Upper lobe of left lung (tissue), 6 donors: ENCODE data around the gene CEP104. TPM values are rescaled to one million over a fixed set of nuclear protein-coding genes. Genes with fewer than 3 reads are reported as not detected.

Experiments
- ATAC-seq, 2 donors: fragments of 200-7000 bp; cut with Tn5 transposase; one replicate each; pipeline ENCODE4 v1.9.1; 2022; ENCODE audit warnings: mild to moderate bottlenecking in 2 of 2, moderate library complexity in 2 of 2; ENCODE audit not compliant: low FRiP score in 2 of 2
- DNase-seq, 2 donors: peaks; one replicate each; pipeline ENCODE4 v3.0.0-alpha.2; 2019 to 2020
- H3K27ac ChIP-seq, 4 donors: fragments of 200-600 bp; sonication (generic); one replicate each; pipeline ENCODE4 v1.5.1; 2016 to 2019
- H3K27me3 ChIP-seq, 4 donors: fragments of 200-600 bp; sonication (generic); one replicate each; pipeline ENCODE4 v1.5.1; 2017 to 2019
- H3K36me3 ChIP-seq, 4 donors: fragments of 200-600 bp; sonication (generic); one replicate each; pipeline ENCODE4 v1.5.1; 2016 to 2019
- H3K4me1 ChIP-seq, 4 donors: fragments of 200-600 bp; sonication (generic); one replicate each; pipeline ENCODE4 v1.5.1; 2018 to 2019
- H3K4me3 ChIP-seq, 4 donors: fragments of 200-600 bp; sonication (generic); one replicate each; pipeline ENCODE4 v1.5.1; 2017 to 2019; ENCODE audit warnings: mild to moderate bottlenecking in 2 of 4, moderate library complexity in 1 of 4
- H3K9me3 ChIP-seq, 4 donors: fragments of 200-600 bp; sonication (generic); one replicate each; pipeline ENCODE4 v1.5.1; 2018 to 2019
- EP300 ChIP-seq, 4 donors: sonication (generic); formaldehyde crosslinking; IDR thresholded peaks; one replicate each; pipeline ENCODE4 v1.5.1; 2017; ENCODE audit warnings: antibody characterized with exemption in 4 of 4, control low read depth in 2 of 4
- POLR2A ChIP-seq, 4 donors: fragments of 450-650 bp; IDR thresholded peaks; one replicate each; pipeline ENCODE4 v1.5.1; 2016 to 2017; ENCODE audit warnings: antibody characterized with exemption in 4 of 4, mild to moderate bottlenecking in 2 of 4
- POLR2AphosphoS5 ChIP-seq, 2 donors: sonication (generic); formaldehyde crosslinking; IDR thresholded peaks; one replicate each; pipeline ENCODE4 v1.5.1; 2017; ENCODE audit warnings: antibody characterized with exemption in 2 of 2
- WGBS, 2 donors: methylation state at CpG; one replicate each; pipeline ENCODE4 v1.1.5; 2017 to 2018; 5-methylcytosine and 5-hydroxymethylcytosine counted together
- total RNA-seq, 6 donors: library from RNA; depleted of rRNA in 4 of 6; stranded (reverse); fragments of >200 nt in 4 of 6; gene quantifications; one replicate each; pipeline versions ENCODE4 v1.1.0 to v1.2.1, GENCODE V29; 2016 to 2021
- TF ChIP-seq, protein P1 (sequence below), 6 experiments: fragments of 450-650 bp in 4 of 6; fragments of 200-600 bp in 2 of 6; sonication (generic) in 2 of 6; IDR thresholded peaks; one replicate each; pipeline ENCODE4 v1.5.1; 2016 to 2019; ENCODE audit warnings: antibody characterized with exemption in 6 of 6
- donor health status: DM: no; HTN: no; CAD: no; lungs with moderate emphysema.
- donor health status: DM: no; HTN: yes; CAD: no; lungs with severe emphysema.

CEP104 gene
- total RNA-seq, 6 donors from 2014 or later, result 37.7 to 118 (median 53.6) TPM

DNA sequence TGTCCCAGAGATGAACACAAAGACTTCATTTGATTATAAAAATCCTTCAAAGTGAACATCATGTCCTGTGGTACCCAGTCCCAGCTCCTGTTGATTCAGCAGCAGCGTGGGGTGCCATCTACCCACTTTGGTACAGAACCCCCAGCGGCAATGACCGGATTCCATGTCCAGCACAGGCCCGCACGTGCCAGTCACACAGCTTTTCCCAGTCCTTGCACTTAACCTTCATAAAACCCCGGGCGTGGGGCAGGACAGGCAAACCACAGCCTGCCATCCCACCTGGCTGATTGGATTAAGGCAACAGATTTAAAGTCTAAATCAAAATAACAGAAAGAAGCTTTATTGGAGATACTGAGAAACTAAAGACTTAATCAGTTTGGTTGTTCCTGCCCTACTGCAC, 15.5 kb downstream of the CEP104 start:
- Histone ChIP-seq H3K27me3 (no peaks in the 10 kb centered on the region), H3K4me3 (no peak overlapping the region), H3K36me3 (peaks cover 21 to 84% (median 60%) of the 10 kb centered on the region in 4 donors), H3K4me1 (no peaks in the 10 kb centered on the region), H3K27ac (no peak overlapping the region), H3K9me3 (peaks cover 5 to 15% (median 13%) of the 10 kb centered on the region in 4 donors)
- TF ChIP-seq, protein P1, sequence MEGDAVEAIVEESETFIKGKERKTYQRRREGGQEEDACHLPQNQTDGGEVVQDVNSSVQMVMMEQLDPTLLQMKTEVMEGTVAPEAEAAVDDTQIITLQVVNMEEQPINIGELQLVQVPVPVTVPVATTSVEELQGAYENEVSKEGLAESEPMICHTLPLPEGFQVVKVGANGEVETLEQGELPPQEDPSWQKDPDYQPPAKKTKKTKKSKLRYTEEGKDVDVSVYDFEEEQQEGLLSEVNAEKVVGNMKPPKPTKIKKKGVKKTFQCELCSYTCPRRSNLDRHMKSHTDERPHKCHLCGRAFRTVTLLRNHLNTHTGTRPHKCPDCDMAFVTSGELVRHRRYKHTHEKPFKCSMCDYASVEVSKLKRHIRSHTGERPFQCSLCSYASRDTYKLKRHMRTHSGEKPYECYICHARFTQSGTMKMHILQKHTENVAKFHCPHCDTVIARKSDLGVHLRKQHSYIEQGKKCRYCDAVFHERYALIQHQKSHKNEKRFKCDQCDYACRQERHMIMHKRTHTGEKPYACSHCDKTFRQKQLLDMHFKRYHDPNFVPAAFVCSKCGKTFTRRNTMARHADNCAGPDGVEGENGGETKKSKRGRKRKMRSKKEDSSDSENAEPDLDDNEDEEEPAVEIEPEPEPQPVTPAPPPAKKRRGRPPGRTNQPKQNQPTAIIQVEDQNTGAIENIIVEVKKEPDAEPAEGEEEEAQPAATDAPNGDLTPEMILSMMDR (IDR thresholded peaks at IDR 0.05), result no peak
- no peak for TF ChIP-seq EP300 (IDR thresholded peaks at IDR 0.05)
- no peak for ATAC-seq
- DNase-seq, result no peak
- WGBS, 2 donors, result 90 to 94% methylated on average over 7 of the region's 7 CpGs

DNA sequence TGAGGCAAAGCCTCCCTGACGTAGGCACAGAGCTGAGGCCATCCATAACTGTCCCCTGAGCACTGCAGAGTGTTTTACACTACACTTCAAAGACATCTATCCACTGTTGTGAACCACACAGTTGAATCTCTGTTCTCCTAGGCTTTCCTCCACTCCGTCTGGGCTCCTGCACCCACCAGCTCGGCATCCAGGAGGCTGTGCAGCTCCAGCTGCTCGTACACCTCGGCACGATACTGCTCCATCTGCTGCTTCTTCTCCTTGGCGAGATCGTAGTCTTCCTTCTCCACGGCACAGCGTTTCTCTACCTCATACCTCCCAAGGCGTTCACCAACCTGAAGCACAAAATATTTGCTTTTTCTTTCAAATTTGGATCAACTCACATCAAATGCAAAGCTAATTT, 18.2 kb downstream of the CEP104 start:
- 96% methylated on average over 11 of the region's 11 CpGs for WGBS, 2 donors
- Histone ChIP-seq H3K4me1 (no peaks in the 10 kb centered on the region), H3K27me3 (no peaks in the 10 kb centered on the region), H3K9me3 (peaks cover 5 to 15% (median 13%) of the 10 kb centered on the region in 4 donors), H3K36me3 (peaks cover 18 to 85% (median 57%) of the 10 kb centered on the region in 4 donors), H3K27ac (no peak overlapping the region), H3K4me3 (no peak overlapping the region)
- DNase-seq (no peak), ATAC-seq (peak in 1 of 2 donors; percentile 28)
- TF ChIP-seq POLR2A (IDR thresholded peaks at IDR 0.05) (no peak), EP300 (IDR thresholded peaks at IDR 0.05) (no peak), POLR2AphosphoS5 (IDR thresholded peaks at IDR 0.05) (no peak)
- TF ChIP-seq, protein P1 (IDR thresholded peaks at IDR 0.05), result no peak

DNA sequence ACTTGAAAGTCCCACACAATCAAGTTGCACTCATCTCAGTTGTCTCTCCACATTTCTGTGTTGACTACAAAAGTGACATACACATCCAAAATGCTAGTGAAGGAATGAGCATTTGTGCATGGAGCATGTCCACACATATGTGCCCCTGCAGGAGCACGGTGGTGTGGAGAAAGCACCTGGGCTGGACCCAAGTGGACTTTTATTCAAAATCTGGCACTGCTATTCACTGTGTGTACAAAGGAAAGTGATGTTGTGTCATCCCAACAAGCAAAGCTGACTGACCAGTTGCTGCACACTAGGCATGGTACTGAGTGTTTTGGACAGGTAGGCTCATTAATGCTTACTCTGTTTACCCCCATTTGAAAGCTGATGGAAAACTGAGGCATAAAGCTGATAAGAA, 19.3 kb downstream of the CEP104 start:
- no peak for TF ChIP-seq POLR2AphosphoS5 (IDR thresholded peaks at IDR 0.05)
- TF ChIP-seq POLR2A (IDR thresholded peaks at IDR 0.05), result no peak
- TF ChIP-seq, protein P1 (IDR thresholded peaks at IDR 0.05), result no peak
- no peak for TF ChIP-seq EP300 (IDR thresholded peaks at IDR 0.05)
- Histone ChIP-seq H3K27me3 (no peaks in the 10 kb centered on the region), H3K27ac (no peak overlapping the region), H3K4me1 (no peaks in the 10 kb centered on the region), H3K4me3 (no peak overlapping the region), H3K9me3 (peaks cover 5 to 15% (median 13%) of the 10 kb centered on the region in 4 donors), H3K36me3 (peaks cover 19 to 87% (median 59%) of the 10 kb centered on the region in 4 donors)
- DNase-seq (no peak), ATAC-seq (no peak)
- WGBS, 2 donors, result 100% methylated on average over 1 of the region's 1 CpG

DNA sequence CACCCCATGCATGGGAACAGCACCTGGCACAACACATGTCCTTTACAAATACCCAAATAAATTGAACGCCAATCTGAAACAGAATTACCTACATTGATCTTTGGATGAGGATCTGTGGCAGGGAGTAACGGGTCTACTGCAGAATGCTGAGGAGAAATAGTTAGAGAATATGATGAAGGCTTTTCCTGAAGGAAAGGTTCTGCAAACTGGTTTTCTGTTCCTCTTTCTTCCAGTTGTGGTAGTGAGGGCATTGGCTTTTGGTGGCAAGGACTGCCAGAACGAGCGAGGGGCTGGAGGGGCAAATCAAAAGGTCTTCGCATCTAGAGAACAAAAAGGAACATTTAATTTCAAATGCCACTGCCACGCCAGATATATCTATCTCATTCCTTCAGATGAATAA, 19.8 kb downstream of the CEP104 start:
- ATAC-seq, result no peak

More for the DNA sequence above, 19.8 kb downstream of the CEP104 start:
- Histone ChIP-seq H3K4me3 (no peak overlapping the region), H3K4me1 (no peaks in the 10 kb centered on the region), H3K9me3 (peaks cover 5 to 15% (median 13%) of the 10 kb centered on the region in 4 donors), H3K27me3 (no peaks in the 10 kb centered on the region), H3K36me3 (peaks cover 19 to 87% (median 59%) of the 10 kb centered on the region in 4 donors), H3K27ac (no peak overlapping the region)
- no peak for TF ChIP-seq POLR2A (IDR thresholded peaks at IDR 0.05)
- TF ChIP-seq, protein P1 (IDR thresholded peaks at IDR 0.05), result no peak
- no peak for TF ChIP-seq EP300 (IDR thresholded peaks at IDR 0.05)
- TF ChIP-seq POLR2AphosphoS5 (IDR thresholded peaks at IDR 0.05), result no peak
- 97 to 98% methylated on average over 6 of the region's 6 CpGs for WGBS, 2 donors
- no peak for DNase-seq
